Thoracic aorta (tissue), 2 donors: ENCODE data around the gene SNX32. TPM values are rescaled to one million over a fixed set of nuclear protein-coding genes. Genes with fewer than 3 reads are reported as not detected.
"Not testable (repeated sequence)": the region's sequence is repeated elsewhere in the genome, so short reads cannot be mapped to it uniquely, and the experiment has no call there.

Experiments
- ATAC-seq: fragments of 150-250 bp; one replicate; pipeline ENCODE4 v1.8.0; 2017; ENCODE audit warnings: low read depth; ENCODE audit not compliant: insufficient number of reproducible peaks, low FRiP score
- DNase-seq: peaks from one replicate; pipeline ENCODE4 v3.0.0-alpha.2; 2020; ENCODE audit warnings: low spot score
- H3K27ac ChIP-seq, 2 donors: fragments of 200-600 bp; sonication (generic); 1 replicate in 1 of 2; 2 replicates in 1 of 2; pipeline ENCODE4 v1.5.1; 2016; ENCODE audit warnings: mild to moderate bottlenecking in 2 of 2, moderate library complexity in 2 of 2
- H3K27me3 ChIP-seq: fragments of 200-600 bp; sonication (generic); replicated peaks from 2 replicates; pipeline ENCODE4 v1.6.0; 2016; ENCODE audit warnings: mild to moderate bottlenecking; ENCODE audit not compliant: insufficient read depth
- H3K36me3 ChIP-seq: fragments of 200-600 bp; sonication (generic); one replicate; pipeline ENCODE4 v1.5.1; 2016
- H3K4me1 ChIP-seq, 2 donors: fragments of 200-600 bp; sonication (generic); 1 replicate in 1 of 2; 2 replicates in 1 of 2; pipeline versions ENCODE4 v1.5.1 to v1.6.0; 2016; ENCODE audit warnings: low read depth in 2 of 2, mild to moderate bottlenecking in 1 of 2; ENCODE audit not compliant: control insufficient read depth in 1 of 2
- H3K4me3 ChIP-seq: fragments of 200-600 bp; sonication (generic); 2 replicates; pipeline ENCODE4 v1.5.1; 2016; ENCODE audit warnings: mild to moderate bottlenecking
- H3K9me3 ChIP-seq: fragments of 200-600 bp; sonication (generic); 2 replicates; pipeline ENCODE4 v1.5.1; 2016
- total RNA-seq, 2 donors: library from RNA; depleted of rRNA; stranded (reverse); fragments of >200 nt; gene quantifications; one replicate each; pipeline versions ENCODE4 v1.1.0 to v1.2.3, GENCODE V29; 2016
- TF ChIP-seq, protein P1 (sequence below): fragments of 200-600 bp; sonication (generic); IDR thresholded peaks from one replicate; pipeline ENCODE4 v1.5.1; 2019; ENCODE audit warnings: antibody characterized with exemption

The SNX32 gene
- total RNA-seq, 2 donors from 2014 or later = 0.81 TPM; not detected in 1

DNA sequence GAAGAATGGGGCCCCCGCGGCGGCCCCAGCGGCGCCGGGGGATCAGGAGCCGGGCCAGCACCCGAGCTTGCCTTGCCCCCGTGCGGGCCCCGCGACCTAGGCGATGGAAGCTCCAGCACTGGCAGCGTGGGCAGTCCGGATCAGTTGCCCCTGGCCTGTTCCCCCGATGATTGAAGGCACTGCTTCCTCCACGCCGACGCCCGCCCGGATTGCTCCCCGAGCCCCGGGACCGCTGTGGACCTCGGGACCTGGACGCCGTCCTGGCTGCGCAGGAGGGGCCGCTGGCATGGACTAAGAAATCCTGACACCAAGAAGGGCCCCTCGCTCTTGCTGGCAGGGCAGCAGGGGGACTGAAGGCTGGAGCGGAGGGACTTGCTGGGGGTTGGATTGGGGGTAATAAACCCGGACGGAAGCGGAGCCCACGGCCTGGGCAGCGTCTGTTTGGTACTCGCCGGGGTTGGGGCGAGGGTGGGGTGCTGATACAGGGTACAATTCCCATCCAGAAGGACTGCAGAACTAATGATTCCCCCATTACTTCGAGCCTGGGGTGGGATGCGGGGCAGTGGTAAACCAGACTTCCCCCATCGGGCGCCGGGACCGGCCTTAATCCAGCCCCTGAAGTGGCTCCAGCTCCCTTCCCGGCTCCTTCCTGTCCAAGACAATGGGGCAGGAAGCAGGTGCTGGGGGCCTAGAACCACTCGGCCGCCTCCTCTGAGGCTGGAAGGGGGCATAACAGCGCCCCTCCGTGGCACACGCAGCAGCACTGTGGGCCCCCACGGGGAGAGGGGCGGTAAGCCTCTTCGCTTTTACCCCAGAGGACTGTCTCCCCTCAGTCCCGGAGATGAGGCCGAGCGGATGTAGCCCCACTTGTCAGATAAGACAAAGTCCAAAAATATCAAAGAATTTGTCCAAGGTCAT, 57.7 kb downstream of the SNX32 start:
- H3K27me3 ChIP-seq = no peaks in the 10 kb centered on the region
- H3K9me3 ChIP-seq = no peaks in the 10 kb centered on the region
- H3K4me3 ChIP-seq = peak overlapping the region; percentile 76
- peak overlapping the region; percentile 93 to 100 for H3K27ac ChIP-seq
- no peak for DNase-seq
- TF ChIP-seq, protein P1, sequence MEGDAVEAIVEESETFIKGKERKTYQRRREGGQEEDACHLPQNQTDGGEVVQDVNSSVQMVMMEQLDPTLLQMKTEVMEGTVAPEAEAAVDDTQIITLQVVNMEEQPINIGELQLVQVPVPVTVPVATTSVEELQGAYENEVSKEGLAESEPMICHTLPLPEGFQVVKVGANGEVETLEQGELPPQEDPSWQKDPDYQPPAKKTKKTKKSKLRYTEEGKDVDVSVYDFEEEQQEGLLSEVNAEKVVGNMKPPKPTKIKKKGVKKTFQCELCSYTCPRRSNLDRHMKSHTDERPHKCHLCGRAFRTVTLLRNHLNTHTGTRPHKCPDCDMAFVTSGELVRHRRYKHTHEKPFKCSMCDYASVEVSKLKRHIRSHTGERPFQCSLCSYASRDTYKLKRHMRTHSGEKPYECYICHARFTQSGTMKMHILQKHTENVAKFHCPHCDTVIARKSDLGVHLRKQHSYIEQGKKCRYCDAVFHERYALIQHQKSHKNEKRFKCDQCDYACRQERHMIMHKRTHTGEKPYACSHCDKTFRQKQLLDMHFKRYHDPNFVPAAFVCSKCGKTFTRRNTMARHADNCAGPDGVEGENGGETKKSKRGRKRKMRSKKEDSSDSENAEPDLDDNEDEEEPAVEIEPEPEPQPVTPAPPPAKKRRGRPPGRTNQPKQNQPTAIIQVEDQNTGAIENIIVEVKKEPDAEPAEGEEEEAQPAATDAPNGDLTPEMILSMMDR = no peak
- no peak for ATAC-seq
- H3K4me1 ChIP-seq = peaks cover 25 to 63% of the 10 kb centered on the region in 2 donors
- no peaks in the 10 kb centered on the region for H3K36me3 ChIP-seq

DNA sequence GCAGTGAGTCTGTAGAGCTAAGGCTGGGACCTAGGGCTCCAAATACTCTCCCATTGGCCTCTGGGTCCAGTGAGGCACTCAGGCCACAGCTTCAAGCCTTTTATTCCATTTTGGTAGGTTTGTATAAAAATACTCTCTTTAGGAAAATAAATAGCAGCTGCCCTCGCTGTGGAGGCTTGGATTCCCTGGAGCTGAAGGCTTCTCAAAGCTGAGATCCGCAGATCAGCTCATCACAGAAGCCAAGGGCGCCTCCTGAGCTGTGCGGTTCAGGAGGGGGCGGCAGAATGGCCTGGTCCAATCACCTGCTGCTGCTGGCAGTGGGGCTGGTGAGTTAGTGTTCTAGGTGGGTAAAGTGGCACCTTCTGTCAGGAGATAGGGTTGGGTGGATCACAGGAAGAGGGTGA, 58.4 kb downstream of the SNX32 start:
- DNase-seq, ATAC-seq, H3K9me3 ChIP-seq, H3K27me3 ChIP-seq, H3K36me3 ChIP-seq: not testable (repeated sequence)
- Histone ChIP-seq H3K4me1 (peaks cover 21 to 62% of the 10 kb centered on the region in 2 donors), H3K27ac (peak overlapping the region; percentile 93 to 100), H3K4me3 (peak overlapping the region; percentile 76)

DNA sequence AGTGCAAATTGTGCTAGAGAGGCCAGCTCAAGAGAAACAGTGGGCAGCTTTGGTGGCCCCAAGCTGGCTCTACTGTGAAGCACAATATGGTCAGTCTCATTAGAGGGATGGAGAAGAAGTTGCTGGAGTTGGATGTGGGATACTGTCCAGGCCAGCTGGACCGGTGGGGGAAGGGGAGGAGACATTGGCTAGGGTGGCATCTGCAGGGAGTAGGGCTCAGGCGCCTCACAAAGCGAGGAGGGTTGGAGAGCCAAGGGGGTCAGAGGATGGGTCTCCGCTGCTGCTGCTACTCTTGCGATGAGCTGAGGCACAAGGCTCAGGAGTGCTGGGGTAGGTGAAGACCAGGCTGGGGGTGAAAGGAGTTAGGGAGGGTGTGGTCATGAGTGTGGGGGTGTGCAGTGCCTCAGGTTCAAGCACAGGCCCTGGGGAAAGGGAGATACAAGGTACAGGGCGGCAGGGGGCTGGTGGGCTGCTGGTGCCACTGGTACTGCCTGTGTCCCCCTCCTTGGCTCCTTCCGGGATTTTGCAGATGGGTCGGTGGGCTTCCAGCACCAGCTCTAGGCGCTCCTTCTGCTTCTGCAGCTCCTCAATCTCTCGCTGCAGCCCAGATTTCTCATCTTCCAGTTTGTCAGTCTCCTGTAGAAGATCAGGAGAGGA, 59.0 kb downstream of the SNX32 start:
- Histone ChIP-seq H3K27ac (peak overlapping the region; percentile 93 to 100), H3K36me3 (no peaks in the 10 kb centered on the region), H3K4me3 (peak overlapping the region; percentile 76), H3K27me3 (no peaks in the 10 kb centered on the region), H3K4me1 (peaks cover 15 to 60% of the 10 kb centered on the region in 2 donors), H3K9me3 (no peaks in the 10 kb centered on the region)
- TF ChIP-seq, protein P1 = no peak
- DNase-seq (no peak), ATAC-seq (no peak)

DNA sequence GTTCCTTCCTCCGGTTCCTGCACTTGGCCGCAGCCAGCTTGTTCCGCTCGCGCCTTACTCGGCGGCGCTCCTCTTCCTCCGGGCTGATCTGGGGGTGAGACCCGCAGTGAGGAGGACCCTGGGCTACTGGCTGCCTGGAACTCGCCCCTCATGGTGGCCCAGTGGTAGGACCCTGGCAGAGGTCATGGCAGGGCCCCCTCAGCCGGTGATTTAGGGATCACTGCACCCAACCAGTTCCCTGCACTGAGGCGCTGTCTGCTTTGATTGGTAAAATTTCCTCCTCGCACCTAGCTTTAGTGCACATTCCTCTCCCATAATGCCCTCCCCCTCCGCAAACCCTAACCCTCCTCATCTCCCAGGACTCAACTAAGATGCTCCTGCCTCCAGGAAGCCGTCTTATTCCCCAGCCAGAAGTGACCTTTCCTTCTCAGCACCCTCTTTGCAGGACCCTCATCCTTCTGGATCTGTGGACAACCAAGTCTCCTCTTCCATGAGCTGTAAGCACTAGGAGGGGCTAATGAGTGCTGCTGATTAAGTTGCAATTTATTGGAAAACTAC, 60.4 kb downstream of the SNX32 start:
- peaks cover 14 to 58% of the 10 kb centered on the region in 2 donors for H3K4me1 ChIP-seq
- H3K4me3 ChIP-seq = peak overlapping the region; percentile 76
- ATAC-seq (no peak), DNase-seq (no peak)
- peak overlapping the region; percentile 93 to 100 for H3K27ac ChIP-seq
- H3K9me3 ChIP-seq = no peaks in the 10 kb centered on the region
- no peaks in the 10 kb centered on the region for H3K36me3 ChIP-seq
- H3K27me3 ChIP-seq = no peaks in the 10 kb centered on the region
- TF ChIP-seq, protein P1 = no peak

DNA sequence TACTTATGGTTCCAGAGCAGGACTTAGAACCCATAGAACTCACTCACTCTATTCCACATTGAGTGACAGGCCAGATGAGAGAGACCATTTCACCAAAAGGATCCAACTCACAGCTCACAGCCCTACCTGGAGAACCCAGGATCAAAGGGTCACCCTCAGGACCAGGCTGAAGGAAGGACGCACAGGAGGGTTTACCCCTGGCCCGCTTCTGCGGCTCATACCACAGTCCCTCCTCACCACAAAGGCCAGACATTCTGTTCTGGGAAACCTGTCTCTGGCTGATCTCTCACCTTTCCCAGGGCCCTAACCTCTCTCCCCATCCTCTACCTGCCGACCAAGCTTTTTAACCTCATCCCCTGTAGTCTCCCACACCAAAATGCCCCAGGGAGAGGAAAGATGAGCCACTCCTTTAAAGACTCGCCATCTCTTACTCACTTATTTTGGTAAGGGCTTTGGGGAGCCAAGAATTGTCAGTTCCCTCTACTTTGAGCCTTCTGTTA, 61.8 kb downstream of the SNX32 start:
- H3K27me3 ChIP-seq = no peaks in the 10 kb centered on the region
- no peak overlapping the region for H3K27ac ChIP-seq
- no peaks in the 10 kb centered on the region for H3K36me3 ChIP-seq
- no peak for ATAC-seq
- H3K4me3 ChIP-seq = no peak overlapping the region
- H3K4me1 ChIP-seq = peaks cover 19 to 58% of the 10 kb centered on the region in 2 donors
- no peaks in the 10 kb centered on the region for H3K9me3 ChIP-seq
- TF ChIP-seq, protein P1 = no peak
- no peak for DNase-seq
